RWPE1 (cell line): ENCODE data around the gene STIP1.

Experiments used
- CTCF ChIA-PET: fragments of 350-600 bp; sonication (Branson Sonifier 250); formaldehyde crosslinking; extraction: SDS; loops from one replicate; lab custom pipeline; 2021; lab: Yijun Ruan, JAX
- POLR2A ChIA-PET: fragments of 400-600 bp; formaldehyde crosslinking; extraction: SDS; loops from one replicate; lab custom pipeline; 2020; ENCODE audit warnings: antibody characterized with exemption; ENCODE audit not compliant: low non-redundant PET; lab: Yijun Ruan, JAX
- DNase-seq: peaks from one replicate; pipeline ENCODE4 v3.0.0; 2012; ENCODE audit warnings: low spot score
- H3K27ac ChIP-seq: fragments of 450-650 bp; 2 replicates; pipeline ENCODE4 v1.5.1; 2017
- CTCF ChIP-seq: fragments of 450-650 bp; conservative IDR thresholded peaks from 2 replicates; pipeline ENCODE4 v1.5.1; 2017; ENCODE audit warnings: low read depth, mild to moderate bottlenecking

The STIP1 gene

GRCh38 chr11:64208086-64208795, 22.3 kb downstream of the STIP1 start:
- DNase-seq = no peak
- ChIA-PET CTCF (interaction anchor here (0.5 to 0.6 kb wide), 2 partner anchors 177 to 442 kb away, joined by 3 to 6 read pairs; no protein-coding TSS in a partner anchor), POLR2A (no interaction called here)
- H3K27ac ChIP-seq = peak overlapping the region; percentile 60
- no peak for TF ChIP-seq CTCF

- ChIA-PET CTCF (interaction anchor here (0.5 to 0.9 kb wide), 4 partner anchors 9 to 443 kb away, joined by 3 to 6 read pairs (median 4); no protein-coding TSS in a partner anchor), POLR2A (interaction anchor here (0.6 kb wide), 1 partner anchor 1455 kb away, joined by 3 read pairs; the partner anchor contains the start of gene ZBTB3)
- no peak for TF ChIP-seq CTCF
- H3K27ac ChIP-seq = peak overlapping the region; percentile 12; the same call in 1 of the 2 replicates
- DNase-seq = no peak
These were observed 23.0 kb downstream of the STIP1 start for GRCh38 chr11:64208796-64209562.

- POLR2A ChIA-PET = interaction anchor here (0.6 kb wide), 1 partner anchor 1455 kb away, joined by 3 read pairs; the partner anchor contains the start of gene ZBTB3
- peak overlapping the region; percentile 12; the same call in 1 of the 2 replicates for H3K27ac ChIP-seq
- CTCF ChIA-PET = interaction anchor here (0.6 to 0.9 kb wide), 2 partner anchors 9 to 92 kb away, joined by 3 to 6 read pairs; no protein-coding TSS in a partner anchor
- no peak for TF ChIP-seq CTCF
- no peak for DNase-seq
These were observed 23.5 kb downstream of the STIP1 start for GRCh38 chr11:64209563-64209843.

GRCh38 chr11:64210301-64211020, 24.5 kb downstream of the STIP1 start:
- peak overlapping the region; percentile 4; the same call in 1 of the 2 replicates for H3K27ac ChIP-seq
- CTCF ChIA-PET = interaction anchor here (0.9 kb wide), 2 partner anchors 91 to 94 kb away, joined by 3 read pairs; no protein-coding TSS in a partner anchor
- POLR2A ChIA-PET = no interaction called here
- TF ChIP-seq CTCF = no peak
- DNase-seq = no peak

GRCh38 chr11:64211181-64211872, 25.4 kb downstream of the STIP1 start:
- 0 out of 2 replicates have a peak overlapping the region, but pooled peaks have one; percentile 4 for H3K27ac ChIP-seq
- no peak for TF ChIP-seq CTCF
- ChIA-PET POLR2A (no interaction called here), CTCF (interaction anchor here (0.9 kb wide), 1 partner anchor 93 kb away, joined by 3 read pairs; no protein-coding TSS in a partner anchor)
- DNase-seq = no peak
